Measurements from ENCODE around the gene CTAGE1.
"Not testable (repeated sequence)": the region's sequence is repeated elsewhere in the genome, so short reads cannot be mapped to it uniquely, and the experiment has no call there.

CTAGE1 gene

GRCh38 chr18:22434973-22435608 is 17.4 kb upstream of the CTAGE1 start:
- DNase-seq = no peak

- no peak for DNase-seq
Observed at GRCh38 chr18:22433956-22434355, 16.2 kb upstream of the CTAGE1 start.

GRCh38 chr18:22432657-22433137 is 15.0 kb upstream of the CTAGE1 start:
- DNase-seq = no peak

- no peak for DNase-seq
Observed at GRCh38 chr18:22429564-22429963, 11.8 kb upstream of the CTAGE1 start.

- no peak for DNase-seq
Observed at GRCh38 chr18:22428672-22429071, 11.0 kb upstream of the CTAGE1 start.

- DNase-seq = no peak
Observed at GRCh38 chr18:22427822-22428549, 10.3 kb upstream of the CTAGE1 start.

GRCh38 chr18:22424565-22424963 is 6.8 kb upstream of the CTAGE1 start:
- DNase-seq = no peak

- no peak for DNase-seq
Observed at GRCh38 chr18:22423878-22424564, 6.3 kb upstream of the CTAGE1 start.

- no peak for DNase-seq
Observed at GRCh38 chr18:22422909-22423548, 5.3 kb upstream of the CTAGE1 start.

GRCh38 chr18:22420652-22421051 is 2.9 kb upstream of the CTAGE1 start:
- no peak for DNase-seq

- DNase-seq = no peak
Observed at GRCh38 chr18:22412176-22412911, 5.4 kb downstream of the CTAGE1 start.

- DNase-seq = no peak
Observed at GRCh38 chr18:22411446-22411845, 6.3 kb downstream of the CTAGE1 start.

- no peak for DNase-seq
Observed at GRCh38 chr18:22410126-22410525, 7.6 kb downstream of the CTAGE1 start.

- DNase-seq = no peak
Observed at GRCh38 chr18:22409445-22409844, 8.3 kb downstream of the CTAGE1 start.

- no peak for DNase-seq
Observed at GRCh38 chr18:22408059-22408458, 9.7 kb downstream of the CTAGE1 start.

- no peak for DNase-seq
Observed at GRCh38 chr18:22405142-22405541, 12.6 kb downstream of the CTAGE1 start.

- no peak for DNase-seq
Observed at GRCh38 chr18:22403950-22404349, 13.8 kb downstream of the CTAGE1 start.

GRCh38 chr18:22399949-22400348 is 17.8 kb downstream of the CTAGE1 start:
- no peak for DNase-seq

- no peak for DNase-seq
Observed at GRCh38 chr18:22398464-22398863, 19.3 kb downstream of the CTAGE1 start.

- DNase-seq = no peak
Observed at GRCh38 chr18:22394428-22394827, 23.3 kb downstream of the CTAGE1 start.

- not testable (repeated sequence) for DNase-seq
Observed at GRCh38 chr18:22393164-22393563, 24.6 kb downstream of the CTAGE1 start.

Data from NCI-H2081 (cell line).